Measurements from ENCODE around the gene ERICH4.
"Not testable (repeated sequence)": the region's sequence is repeated elsewhere in the genome, so short reads cannot be mapped to it uniquely, and the experiment has no call there.

ERICH4 gene, protein sequence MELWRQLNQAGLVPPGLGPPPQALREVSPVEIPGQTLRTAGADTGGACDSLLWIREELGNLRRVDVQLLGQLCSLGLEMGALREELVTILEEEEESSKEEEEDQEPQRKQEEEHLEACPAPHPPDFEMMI

DNA sequence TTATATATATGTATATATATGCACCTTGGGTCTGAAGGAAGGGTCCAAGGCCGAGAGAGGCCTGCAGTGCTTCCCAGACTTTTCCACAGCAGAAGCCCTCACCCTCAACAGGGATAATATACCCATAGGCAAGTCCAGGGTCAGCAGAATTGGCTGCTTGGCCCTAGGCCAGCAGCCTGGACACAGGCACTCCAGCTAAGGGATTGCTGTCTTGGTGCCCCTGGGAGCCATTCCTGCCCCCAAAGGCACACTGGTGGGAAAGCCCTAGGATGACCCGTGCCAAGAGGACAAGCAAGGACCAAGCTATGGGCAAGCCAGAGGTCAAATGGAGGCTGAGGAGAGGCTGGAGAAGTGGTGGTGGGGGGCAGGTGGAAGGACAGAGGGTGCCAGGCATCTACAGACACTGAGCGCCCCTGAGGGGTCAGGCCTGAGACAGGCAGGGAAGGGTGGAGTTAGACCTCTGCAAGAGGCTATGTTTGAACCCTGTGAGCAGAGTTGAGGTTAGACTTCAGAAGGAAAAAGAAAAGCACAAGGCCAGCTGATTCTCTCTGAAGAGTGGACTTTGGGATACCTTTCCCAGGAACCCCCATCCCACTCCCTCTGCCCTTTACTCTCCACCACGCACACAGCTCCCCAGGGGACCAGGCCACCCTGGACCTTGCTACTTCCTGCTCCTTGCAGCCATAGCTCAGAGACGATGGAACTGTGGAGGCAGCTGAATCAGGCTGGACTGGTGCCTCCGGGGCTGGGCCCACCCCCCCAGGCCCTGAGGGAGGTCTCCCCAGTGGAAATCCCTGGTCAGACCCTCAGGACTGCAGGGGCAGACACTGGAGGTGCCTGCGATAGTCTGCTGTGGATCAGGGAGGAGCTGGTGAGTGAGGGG lies at the start of gene ERICH4:
TSS of gene ERICH4 (plus strand) at position 684 of the 883 bp plus-strand sequence. CDS start at position 698, 14 bp downstream.
- no peak for DNase-seq

DNA sequence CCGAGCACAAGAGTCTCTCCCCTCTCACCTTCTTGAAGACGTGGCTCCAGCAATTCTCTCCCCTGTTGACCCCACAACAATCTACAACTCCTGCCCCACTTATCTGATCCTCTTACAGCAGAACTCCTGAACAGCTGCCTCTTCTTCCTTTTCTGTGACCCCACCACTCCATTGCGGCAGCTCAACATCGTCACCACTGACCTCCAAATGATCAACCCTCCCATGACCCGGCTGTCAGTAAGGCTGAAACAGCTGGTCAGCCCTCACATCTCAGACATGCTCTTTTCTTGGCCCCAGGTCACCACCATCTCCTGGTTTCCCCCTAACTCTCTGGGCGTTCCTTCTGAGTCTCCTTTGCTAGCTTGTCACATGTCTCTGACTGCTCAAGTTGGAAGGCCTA lies 47.6 kb upstream of the ERICH4 start:
- no peak for DNase-seq

DNA sequence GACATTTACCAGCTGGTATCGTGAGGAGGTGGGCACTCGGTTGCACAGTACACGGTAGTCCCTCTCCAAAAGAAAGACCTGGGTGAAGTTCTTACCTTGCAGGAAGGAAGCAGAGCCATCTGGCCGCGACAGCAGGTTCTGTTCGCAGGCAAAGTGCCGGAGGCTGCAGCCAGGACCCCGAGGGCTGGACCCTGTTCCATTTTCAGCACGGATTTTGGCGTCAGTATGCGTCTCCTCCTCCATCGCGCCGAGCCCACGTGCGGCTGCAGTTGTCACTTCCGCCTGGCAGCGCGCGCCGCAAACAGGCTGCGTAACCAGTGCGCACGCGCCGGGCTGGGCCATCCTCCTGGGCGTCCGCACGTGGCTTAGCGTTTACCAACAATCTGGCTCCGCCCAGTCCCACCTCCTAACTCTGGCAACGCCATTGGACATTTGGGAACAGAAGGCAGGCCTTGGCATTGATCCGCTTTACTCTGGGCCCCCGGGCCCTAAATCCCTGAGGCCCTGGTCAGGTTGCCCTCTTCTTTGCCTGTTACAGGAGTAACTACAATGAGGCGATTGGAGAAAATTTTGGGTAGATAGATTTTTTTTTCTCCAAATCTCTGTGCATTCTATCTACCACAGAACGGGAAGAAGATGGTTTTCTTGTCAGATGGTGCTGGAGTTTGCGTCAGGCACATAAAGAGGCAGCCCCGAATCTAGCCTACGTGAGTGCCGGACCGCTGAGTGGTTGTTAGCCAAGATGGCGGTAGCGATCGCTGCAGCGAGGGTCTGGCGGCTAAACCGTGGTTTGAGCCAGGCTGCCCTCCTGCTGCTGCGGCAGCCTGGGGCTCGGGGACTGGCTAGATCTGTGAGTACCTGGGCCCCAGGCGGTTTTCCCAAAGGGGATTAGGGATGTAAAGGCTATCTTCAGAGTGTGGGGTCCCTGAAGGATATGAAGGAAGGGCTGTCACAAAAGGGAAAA lies 45.6 kb upstream of the ERICH4 start, which contains the start of the genes BCKDHA and EXOSC5:
TSS of gene BCKDHA (plus strand) at position 733 of the 964 bp plus-strand sequence. CDS start at position 743, 10 bp downstream.
TSS of gene EXOSC5 (minus strand) at position 274 of the 964 bp plus-strand sequence. CDS start at position 243, 31 bp downstream.
- DNase-seq: peak; percentile 100

DNA sequence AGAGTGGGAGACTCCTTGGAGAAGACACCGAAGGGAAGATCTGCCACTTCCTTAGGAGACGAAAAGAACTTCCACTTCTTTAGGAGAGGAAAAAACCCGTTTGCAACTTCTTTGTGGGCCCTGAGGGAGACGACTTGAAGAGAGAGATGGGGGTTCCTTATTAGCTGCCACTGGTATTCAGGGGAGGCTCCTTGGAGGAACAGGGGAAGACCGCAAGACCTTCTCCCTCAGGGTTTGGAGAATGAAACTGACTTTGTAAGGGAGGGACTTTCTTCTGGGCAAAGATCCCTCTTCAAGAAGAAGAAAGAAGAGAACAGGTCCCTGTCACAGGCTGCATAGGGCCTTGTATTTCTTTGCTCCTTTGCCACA lies 44.9 kb upstream of the ERICH4 start:
- no peak for DNase-seq

DNA sequence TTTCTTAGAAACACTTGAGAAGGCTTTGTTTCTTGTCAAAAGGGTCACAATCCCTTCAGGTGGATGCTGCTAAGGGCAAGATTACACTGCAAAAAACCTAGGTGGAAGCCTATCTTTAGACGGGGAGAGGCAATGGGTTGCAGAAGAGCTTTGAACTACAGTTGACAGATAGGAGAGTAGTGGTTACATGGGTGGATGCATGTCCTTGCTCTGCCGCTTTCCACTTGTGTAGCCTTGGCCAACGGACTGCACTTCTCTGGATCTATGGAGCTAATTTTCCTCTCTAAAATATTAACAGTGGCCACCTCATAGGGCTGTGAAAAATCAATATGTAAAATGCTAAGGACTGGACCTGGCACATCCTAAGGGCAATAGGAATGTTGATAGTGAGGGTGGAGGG lies 44.4 kb upstream of the ERICH4 start:
- no peak for DNase-seq

DNA sequence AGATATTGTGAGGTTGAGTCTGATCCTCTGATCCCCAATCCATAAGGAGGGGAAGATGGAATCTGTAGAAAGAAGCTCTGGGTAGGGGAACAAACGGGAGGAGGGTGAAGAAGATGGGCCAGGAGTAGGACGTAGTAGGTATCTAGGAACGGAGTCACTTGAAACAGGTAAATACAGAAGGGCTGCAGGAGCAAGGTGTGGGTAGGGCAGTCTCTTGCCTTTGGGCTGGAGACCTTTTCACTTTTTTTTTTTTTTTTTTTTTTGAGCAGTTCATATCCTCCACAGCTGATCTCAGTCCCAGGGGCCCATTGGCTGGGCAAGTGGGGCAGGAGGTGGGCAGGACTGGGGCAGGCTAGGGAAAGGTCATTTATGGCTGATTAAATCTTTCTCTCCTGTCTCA lies 43.9 kb upstream of the ERICH4 start:
- DNase-seq: no peak

DNA sequence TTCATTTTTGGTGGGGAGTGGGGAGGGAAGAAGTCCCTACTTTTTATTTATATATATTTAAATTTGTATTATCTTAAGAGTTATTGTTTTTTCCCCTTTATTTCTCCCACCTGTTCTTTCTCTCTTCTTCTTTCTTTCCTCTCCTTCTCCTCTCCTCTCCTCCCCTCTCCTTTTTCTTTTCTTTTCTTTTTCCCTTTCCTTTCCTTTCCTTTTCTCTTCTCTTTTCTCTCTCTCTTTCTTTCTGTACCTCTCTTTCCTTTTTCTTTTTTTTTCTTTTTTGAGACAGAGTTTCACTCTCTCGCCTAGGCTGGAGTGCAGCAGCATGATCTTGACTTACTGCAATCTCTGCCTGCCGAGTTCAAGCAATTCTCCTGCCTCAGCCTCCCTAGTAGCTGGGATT lies 43.4 kb upstream of the ERICH4 start:
- DNase-seq: no peak

DNA sequence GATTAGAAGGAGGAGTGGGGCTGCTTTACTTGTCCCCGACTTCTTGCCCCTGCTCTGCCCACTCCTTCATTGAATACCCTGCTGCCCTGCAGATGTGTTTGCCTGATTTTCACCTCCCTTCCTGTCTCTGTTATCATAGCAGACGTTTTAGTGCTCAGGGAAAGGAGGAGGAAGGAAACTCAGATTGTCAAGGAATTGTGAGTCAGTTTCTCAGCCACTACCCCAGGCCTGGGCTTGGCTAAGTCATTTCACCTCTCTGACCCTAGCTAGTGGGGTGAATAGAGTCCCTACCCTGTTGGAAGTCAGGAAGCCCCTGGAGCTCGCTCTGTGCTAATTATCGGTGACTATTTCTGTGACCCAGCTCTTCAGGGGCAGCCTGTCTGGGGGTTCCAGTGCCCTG lies 41.5 kb upstream of the ERICH4 start:
- DNase-seq: no peak

DNA sequence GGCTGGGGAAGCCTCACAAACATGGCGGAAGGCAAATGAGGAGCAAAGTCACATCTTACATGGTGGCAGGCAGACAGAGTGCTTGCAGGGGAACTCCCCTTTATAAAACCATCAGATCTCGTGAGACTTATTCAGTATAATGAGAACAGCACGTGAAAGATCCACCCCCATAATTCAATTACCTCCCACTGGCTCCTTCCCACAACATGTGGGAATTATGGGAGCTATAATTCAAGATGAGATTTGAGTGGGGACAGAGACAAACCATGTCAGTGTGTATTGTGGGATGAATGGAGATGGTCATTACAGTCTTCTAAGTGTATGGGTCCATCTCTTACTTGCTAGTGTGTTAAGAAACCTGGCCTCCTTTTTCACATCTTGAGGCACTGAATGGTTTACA lies 40.9 kb upstream of the ERICH4 start:
- DNase-seq: no peak

DNA sequence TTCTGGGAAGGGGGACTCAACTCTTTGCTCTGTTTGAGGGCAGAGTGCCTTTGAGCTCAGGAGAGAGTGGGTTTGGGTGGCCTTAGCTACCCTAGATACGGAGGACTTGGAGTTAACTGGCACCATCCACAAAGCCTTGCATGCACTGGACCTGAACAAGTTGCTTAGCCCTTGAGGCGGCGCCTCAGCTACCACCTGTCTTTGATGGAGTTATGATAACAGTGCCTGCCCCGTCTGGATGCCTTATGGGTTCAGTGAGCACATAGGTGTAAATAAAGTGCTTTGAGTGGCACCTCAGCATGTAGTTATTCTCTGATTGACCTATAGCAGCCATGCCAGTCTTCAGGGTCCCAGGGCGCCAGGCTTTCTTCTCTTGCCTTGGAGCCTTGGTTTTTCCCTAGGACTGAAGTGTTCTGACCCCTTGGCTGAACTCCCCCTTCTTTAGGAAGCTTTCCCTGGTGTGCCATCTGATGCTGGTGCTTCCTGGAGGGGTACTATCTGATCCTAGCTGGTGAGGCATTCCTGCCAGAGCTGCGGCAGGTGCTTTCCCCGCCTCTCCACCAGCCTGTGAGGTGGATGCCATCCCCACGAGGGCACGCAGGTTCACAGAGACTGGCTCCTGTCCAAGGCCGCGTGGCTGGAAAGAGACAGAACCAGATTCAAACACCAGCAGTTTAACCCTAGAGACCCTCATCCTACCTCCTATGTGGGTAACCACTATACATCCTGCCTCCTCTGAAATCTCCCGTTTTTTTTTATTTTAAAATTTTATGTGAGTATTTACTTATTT lies 39.6 kb upstream of the ERICH4 start:
- DNase-seq: no peak

DNA sequence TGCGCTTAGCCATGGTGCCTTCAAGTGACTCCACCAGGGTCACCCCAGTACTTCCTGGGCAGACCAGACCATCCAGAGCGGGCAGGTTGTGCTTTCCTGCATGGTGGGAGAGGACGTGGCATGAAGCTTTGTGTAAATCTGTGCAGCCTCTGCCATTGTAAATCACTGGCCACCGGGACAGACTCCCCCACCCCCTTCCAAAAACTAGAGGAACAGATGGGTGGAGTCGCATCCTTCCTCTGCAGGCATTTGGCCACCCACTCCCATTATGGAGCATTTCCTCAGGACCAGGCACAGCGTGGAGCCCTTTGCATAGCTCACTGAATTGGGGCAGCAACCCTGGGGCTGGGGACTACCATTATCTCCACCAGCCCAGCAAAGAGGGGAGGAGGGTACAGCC lies 37.2 kb upstream of the ERICH4 start:
- DNase-seq: no peak

DNA sequence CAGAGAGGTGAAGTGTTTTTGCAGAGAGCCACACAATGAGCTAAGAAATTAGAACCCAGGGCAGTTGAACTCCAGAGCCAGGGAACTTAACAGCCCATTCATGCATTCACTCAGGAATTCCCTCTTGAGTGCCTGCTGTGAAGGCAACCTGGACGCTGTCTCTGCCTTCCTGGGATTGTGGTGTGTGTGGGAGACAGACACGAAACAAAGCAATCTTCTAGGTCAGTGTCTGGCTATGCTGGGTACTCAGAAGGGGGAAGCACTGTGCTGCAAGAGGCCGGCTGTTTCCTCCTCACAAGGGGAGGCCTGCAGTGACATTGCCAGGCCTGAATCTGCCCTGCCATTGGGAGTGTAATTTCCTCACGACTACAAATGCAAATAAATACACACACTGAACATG lies 35.7 kb upstream of the ERICH4 start:
- DNase-seq: no peak

DNA sequence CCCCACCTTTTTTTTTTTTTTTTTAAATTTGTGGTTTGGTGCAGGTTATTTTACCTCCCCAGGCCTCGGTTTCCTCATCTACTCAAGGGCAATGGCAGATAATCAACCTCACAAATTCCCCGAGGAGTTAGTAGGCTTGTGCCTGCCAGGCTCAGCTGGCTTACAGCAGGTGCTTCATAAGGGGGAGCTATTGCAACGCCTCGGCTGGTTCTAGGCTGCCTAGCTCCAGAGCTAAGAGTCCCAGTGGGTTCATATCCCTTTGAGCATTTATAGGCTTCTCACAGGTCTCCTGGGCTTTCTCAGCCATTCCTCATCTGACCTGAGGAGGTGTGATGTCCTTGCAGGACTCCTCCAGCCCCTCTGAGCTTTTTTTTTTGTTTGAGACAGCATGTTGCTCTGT lies 34.7 kb upstream of the ERICH4 start:
- no peak for DNase-seq

DNA sequence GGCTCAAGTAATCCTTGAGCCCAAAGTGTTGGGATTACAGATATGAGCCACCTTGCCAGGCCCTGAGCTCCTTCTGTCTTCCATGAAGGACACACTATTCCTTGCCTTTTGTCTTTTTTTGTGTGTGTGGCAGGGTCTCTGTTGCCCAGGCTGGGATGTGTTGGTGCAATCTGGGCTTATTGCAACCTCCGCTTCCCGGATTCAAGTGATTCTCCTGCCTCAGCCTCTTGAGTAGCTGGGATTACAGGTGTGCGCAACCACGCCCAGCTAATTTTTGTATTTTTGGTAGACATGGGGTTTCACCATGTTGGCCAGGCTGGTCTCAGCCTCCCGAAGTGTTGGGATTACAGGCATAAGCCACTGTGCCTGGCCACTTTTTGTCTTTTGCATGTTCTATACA lies 34.1 kb upstream of the ERICH4 start:
- DNase-seq: not testable (repeated sequence)

DNA sequence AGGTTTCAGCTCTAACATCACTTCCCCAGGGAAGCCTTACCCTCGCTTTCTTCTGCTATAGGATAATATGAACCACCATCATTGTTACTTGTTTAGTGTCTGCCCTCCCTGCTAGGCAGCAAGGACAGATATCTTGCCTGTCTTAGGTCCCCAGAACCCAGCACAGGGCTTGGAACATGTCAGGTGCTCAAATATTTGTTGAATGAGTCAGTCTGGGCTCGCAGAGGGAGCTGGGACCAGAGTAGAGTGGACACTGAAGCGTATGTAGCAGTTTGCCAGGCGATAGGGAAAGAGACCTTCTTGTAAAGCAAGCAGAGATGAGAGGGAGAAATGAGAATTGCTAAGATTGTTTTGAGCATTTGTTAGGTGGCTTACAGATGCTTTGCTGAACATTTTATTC lies 33.7 kb upstream of the ERICH4 start:
- no peak for DNase-seq

DNA sequence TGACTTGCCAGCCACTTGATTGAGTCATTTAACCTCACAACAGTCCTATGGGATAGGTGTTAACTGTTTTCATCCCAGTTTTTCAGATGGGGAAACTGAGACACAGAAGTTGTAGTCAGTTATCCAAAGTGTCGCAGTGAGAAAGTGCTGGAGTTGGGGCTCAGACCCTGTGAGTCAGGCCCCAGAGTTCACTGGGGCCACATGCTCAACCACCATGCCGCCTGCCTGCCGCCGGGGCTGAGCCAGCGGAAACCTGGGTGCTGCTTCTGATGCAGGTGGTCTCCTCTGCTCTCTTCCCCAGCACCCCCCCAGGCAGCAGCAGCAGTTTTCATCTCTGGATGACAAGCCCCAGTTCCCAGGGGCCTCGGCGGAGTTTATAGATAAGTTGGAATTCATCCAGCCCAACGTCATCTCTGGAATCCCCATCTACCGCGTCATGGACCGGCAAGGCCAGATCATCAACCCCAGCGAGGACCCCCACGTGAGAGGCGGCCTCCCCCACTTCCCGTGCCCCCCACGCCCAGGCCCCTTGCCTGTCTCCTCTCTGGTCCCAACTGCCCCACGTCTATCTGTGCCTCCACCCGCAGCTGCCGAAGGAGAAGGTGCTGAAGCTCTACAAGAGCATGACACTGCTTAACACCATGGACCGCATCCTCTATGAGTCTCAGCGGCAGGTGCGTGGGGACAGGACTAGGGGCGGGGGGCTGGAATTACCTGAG lies 32.5 kb upstream of the ERICH4 start:
- no peak for DNase-seq

DNA sequence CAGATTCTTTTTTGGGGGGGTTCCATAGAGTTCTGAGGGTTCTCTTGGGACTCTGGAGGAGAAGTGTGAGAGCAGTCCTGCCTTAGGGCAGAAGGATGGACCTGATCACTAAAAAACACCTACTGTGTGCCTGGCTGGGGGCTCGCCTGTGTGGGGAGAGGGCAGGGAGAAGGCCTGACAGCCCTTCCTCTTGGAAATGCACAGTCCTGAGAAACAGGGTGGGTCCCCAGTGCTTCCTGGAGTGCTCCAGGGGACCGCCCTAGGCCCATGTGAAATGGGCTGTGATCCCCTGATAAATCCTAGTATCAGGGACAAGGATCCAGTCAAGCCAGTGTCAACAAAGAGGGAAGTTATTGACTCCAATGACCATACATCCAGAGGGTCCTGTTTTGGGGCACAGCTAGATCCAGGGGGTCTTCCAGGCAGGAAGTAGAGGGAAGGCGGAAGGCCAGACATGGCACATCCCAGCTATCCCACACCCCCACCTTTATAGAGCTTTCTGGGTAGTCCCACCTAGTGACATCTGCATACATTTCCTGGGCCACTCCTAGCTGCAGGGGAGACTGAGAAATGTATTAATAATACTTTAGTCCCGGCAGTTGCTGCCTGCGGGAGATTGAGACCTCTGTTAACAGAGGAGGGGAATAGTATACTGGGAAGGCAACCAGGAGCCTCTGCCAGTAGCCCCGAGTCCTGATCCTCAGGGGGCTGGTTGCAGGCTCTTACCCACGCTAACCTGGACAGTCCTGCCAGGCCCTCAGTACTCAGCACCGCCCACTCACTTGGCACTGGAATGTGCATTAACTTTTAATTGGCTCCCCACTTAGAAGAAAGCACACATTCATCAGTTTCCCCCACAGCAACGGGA lies 31.6 kb upstream of the ERICH4 start:
- no peak for DNase-seq

DNA sequence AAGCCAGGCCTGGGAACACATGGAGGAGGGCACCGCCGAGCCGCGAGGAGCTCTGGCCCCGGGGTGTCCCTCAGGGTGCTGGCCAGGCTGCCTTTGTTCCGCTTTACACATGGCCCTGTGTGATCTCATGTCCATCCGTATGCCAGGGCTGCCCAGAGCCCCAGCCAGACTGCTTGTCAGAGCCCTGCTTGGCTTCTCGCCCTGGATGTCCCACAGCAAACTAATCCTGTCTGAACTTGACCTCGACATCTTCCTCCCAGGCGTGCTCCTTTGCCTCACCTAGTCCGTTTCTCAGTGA lies 31.0 kb upstream of the ERICH4 start:
- DNase-seq: no peak

DNA sequence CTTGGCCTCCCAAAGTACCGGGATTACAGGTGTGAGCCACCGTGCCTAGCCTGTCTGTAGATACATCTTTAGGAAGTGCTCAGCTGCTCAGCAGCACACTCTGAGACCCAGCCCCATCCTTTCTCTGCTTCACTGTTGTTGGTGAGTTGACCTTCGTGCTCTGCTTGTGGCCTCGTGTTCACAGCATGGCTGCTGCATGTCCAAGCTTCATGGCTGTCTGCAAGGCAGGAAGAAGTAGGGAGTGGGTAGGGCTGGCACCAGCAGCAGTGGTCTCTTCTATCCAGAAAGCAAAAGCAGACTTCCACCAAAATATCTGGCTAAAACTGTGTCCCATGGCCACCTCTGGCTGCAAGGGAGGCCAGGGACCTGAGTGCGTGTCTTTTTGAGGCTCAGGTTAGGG lies 30.0 kb upstream of the ERICH4 start:
- DNase-seq: no peak

DNA sequence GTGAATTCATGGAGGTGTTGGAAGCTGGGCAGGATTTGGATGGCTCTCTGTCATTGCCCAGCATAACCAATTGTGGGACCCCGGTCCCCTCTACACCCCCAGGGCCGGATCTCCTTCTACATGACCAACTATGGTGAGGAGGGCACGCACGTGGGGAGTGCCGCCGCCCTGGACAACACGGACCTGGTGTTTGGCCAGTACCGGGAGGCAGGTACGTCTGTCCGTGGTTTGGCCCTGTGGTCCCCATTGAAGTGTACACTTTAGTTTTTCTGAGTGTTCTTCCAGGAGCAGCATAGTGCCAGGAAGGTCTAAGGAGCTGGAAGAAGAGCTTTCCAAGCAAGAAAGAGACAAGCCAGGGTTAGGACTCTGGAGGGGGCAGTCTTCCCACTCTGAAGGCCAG lies 29.0 kb upstream of the ERICH4 start:
- no peak for DNase-seq

DNA sequence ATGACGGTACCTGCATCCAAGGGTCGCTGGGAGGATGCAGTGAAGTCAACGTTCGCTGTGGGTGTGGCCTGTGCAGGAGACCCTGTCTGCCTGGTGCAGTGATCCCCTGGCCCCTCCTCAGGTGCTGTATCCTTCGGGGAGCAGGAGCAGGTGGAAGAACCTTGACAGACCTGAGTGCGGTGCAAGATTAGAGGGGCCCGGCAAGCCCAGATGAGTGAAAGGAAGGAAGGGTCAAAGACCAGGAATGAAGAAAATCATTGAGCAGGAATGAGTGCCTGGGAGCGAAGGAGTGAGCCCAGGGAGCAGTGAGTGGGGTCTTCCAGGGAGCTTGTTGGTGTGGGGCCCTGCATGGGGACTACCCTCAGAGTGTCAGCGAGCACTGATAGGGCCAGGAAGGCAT lies 28.5 kb upstream of the ERICH4 start:
- DNase-seq: no peak

Data from CD4-positive, alpha-beta T cell treated with Interleukin-17A for 4 hours (primary cell).